Neural progenitor cell (in vitro differentiated cells): ENCODE measurements around the gene IL7R. TPM values are rescaled to one million over a fixed set of nuclear protein-coding genes. Genes with fewer than 3 reads are reported as not detected.
A peak's percentile ranks its signal among the peaks of the same experiment; 100 is the strongest.

Source experiments
- DNase-seq: peaks from one replicate; pipeline ENCODE4 v3.0.0-alpha.2; 2016; ENCODE audit warnings: low spot score
- H2AFZ ChIP-seq: fragments of 200-600 bp; sonication (generic); replicated peaks from 2 replicates; pipeline ENCODE4 v1.6.1; 2016; ENCODE audit warnings: antibody characterized with exemption
- H3F3A ChIP-seq: fragments of 200-600 bp; sonication (generic); 2 replicates; pipeline ENCODE4 v1.6.1; 2016; ENCODE audit warnings: antibody characterized with exemption, low read depth
- H3K27ac ChIP-seq: fragments of 200-600 bp; sonication (generic); 2 replicates; pipeline ENCODE4 v1.5.1; 2016; ENCODE audit warnings: mild to moderate bottlenecking
- H3K27me3 ChIP-seq: fragments of 200-600 bp; sonication (generic); 2 replicates; pipeline ENCODE4 v1.6.1; 2016; ENCODE audit warnings: mild to moderate bottlenecking, moderate library complexity
- H3K36me3 ChIP-seq: fragments of 200-600 bp; sonication (generic); 2 replicates; pipeline ENCODE4 v1.5.1; 2016
- H3K4me1 ChIP-seq: fragments of 200-600 bp; sonication (generic); 2 replicates; pipeline ENCODE4 v1.6.1; 2016; ENCODE audit warnings: mixed run types
- H3K4me2 ChIP-seq: fragments of 200-600 bp; sonication (generic); 2 replicates; pipeline ENCODE4 v1.6.1; 2016
- H3K4me3 ChIP-seq: fragments of 200-600 bp; sonication (generic); 2 replicates; pipeline ENCODE4 v1.5.1; 2016
- H3K79me2 ChIP-seq: fragments of 200-600 bp; sonication (generic); 2 replicates; pipeline ENCODE4 v1.6.1; 2016; ENCODE audit warnings: low read depth
- H3K9ac ChIP-seq: fragments of 200-600 bp; sonication (generic); 2 replicates; pipeline ENCODE4 v1.6.1; 2016
- H3K9me3 ChIP-seq: fragments of 200-600 bp; sonication (generic); 2 replicates; pipeline ENCODE4 v1.5.1; 2016; ENCODE audit warnings: low read depth
- H4K20me1 ChIP-seq: fragments of 200-600 bp; sonication (generic); 2 replicates; pipeline ENCODE4 v1.6.1; 2016; ENCODE audit warnings: low read depth
- H3K27ac Mint-ChIP-seq: 3 replicates; pipeline ENCODE4 v1.8.0; 2021; ENCODE audit warnings: mixed read lengths
- H3K27me3 Mint-ChIP-seq: 2 replicates; pipeline ENCODE4 v1.8.0; 2022; ENCODE audit warnings: low read depth, mild to moderate bottlenecking, inconsistent platforms, moderate library complexity, mixed read lengths; ENCODE audit not compliant: insufficient read depth
- H3K36me3 Mint-ChIP-seq: 3 replicates; pipeline ENCODE4 v1.8.0; 2021; ENCODE audit warnings: mixed read lengths
- H3K4me1 Mint-ChIP-seq: 3 replicates; pipeline ENCODE4 v1.8.0; 2021; ENCODE audit warnings: mixed read lengths
- H3K4me3 Mint-ChIP-seq: 3 replicates; pipeline ENCODE4 v1.8.0; 2021; ENCODE audit warnings: mild to moderate bottlenecking, moderate library complexity, mixed read lengths
- H3K9me3 Mint-ChIP-seq: 3 replicates; pipeline ENCODE4 v1.8.0; 2020; ENCODE audit warnings: mixed read lengths
- CTCF ChIP-seq: fragments of 200-600 bp; sonication (generic); IDR thresholded peaks from 2 replicates; pipeline ENCODE4 v1.5.1; 2017; ENCODE audit warnings: antibody characterized with exemption, mild to moderate bottlenecking
- EZH2 ChIP-seq: fragments of 200-600 bp; sonication (generic); IDR thresholded peaks from 2 replicates; pipeline ENCODE4 v1.6.1; 2017; ENCODE audit warnings: antibody characterized with exemption, mild to moderate bottlenecking, moderate library complexity
- EZH2phosphoT487 ChIP-seq: fragments of 200-600 bp; sonication (generic); IDR thresholded peaks from 2 replicates; pipeline ENCODE4 v1.6.1; 2017; ENCODE audit warnings: antibody characterized with exemption
- total RNA-seq: library from RNA; depleted of rRNA; stranded (reverse); fragments of >200 nt; gene quantifications from 2 replicates; pipeline ENCODE4 v1.2.3, GENCODE V29; 2015; ENCODE audit warnings: low replicate concordance

Gene IL7R
- total RNA-seq, 1 donor from 2014 or later, result not detected

- no peak for DNase-seq
- no peaks in the 10 kb centered on the region for H3F3A ChIP-seq
- H2AFZ ChIP-seq, result no peak overlapping the region
- TF ChIP-seq EZH2phosphoT487, result no peak
- TF ChIP-seq EZH2, result no peak
- TF ChIP-seq CTCF, result no peak
- no peaks in the 10 kb centered on the region for H3K36me3 ChIP-seq
- no peak overlapping the region for H3K4me2 ChIP-seq
- no peaks in the 10 kb centered on the region for H3K9me3 ChIP-seq
- H3K4me3 ChIP-seq, result no peak overlapping the region
- no peaks in the 10 kb centered on the region for H3K27me3 ChIP-seq
- H3K27ac Mint-ChIP-seq, result no peak overlapping the region
- H3K27ac ChIP-seq, result no peak overlapping the region
- peaks cover 2% of the 10 kb centered on the region for H3K4me1 Mint-ChIP-seq
- no peaks in the 10 kb centered on the region for H3K9me3 Mint-ChIP-seq
- H3K79me2 ChIP-seq, result no peaks in the 10 kb centered on the region
- no peaks in the 10 kb centered on the region for H4K20me1 ChIP-seq
- H3K4me1 ChIP-seq, result no peaks in the 10 kb centered on the region
- H3K27me3 Mint-ChIP-seq, result no peaks in the 10 kb centered on the region
- no peak overlapping the region for H3K9ac ChIP-seq
- no peaks in the 10 kb centered on the region for H3K36me3 Mint-ChIP-seq
- no peak overlapping the region for H3K4me3 Mint-ChIP-seq
Measured at GRCh38 chr5:35876454-35876853, 19.8 kb downstream of the IL7R start.

GRCh38 chr5:35876922-35877321 is 20.2 kb downstream of the IL7R start:
- H3K4me1 ChIP-seq, result no peaks in the 10 kb centered on the region
- no peaks in the 10 kb centered on the region for H3K9me3 ChIP-seq
- DNase-seq, result no peak
- no peak overlapping the region for H3K4me2 ChIP-seq
- TF ChIP-seq EZH2phosphoT487, result no peak
- no peak for TF ChIP-seq EZH2
- no peak for TF ChIP-seq CTCF
- Mint-ChIP-seq H3K27me3 (no peaks in the 10 kb centered on the region), H3K4me3 (no peak overlapping the region), H3K27ac (peak overlapping the region; percentile 37), H3K36me3 (no peaks in the 10 kb centered on the region), H3K9me3 (no peaks in the 10 kb centered on the region), H3K4me1 (peaks cover 2% of the 10 kb centered on the region)
- no peak overlapping the region for H3K4me3 ChIP-seq
- H3F3A ChIP-seq, result no peaks in the 10 kb centered on the region
- no peaks in the 10 kb centered on the region for H4K20me1 ChIP-seq
- no peaks in the 10 kb centered on the region for H3K36me3 ChIP-seq
- H3K79me2 ChIP-seq, result no peaks in the 10 kb centered on the region
- H3K27me3 ChIP-seq, result no peaks in the 10 kb centered on the region
- H3K27ac ChIP-seq, result no peak overlapping the region
- H2AFZ ChIP-seq, result no peak overlapping the region
- no peak overlapping the region for H3K9ac ChIP-seq

GRCh38 chr5:35877655-35878054 is 21.0 kb downstream of the IL7R start:
- no peaks in the 10 kb centered on the region for H3K79me2 ChIP-seq
- no peak overlapping the region for H2AFZ ChIP-seq
- no peaks in the 10 kb centered on the region for H3F3A ChIP-seq
- no peaks in the 10 kb centered on the region for H3K4me1 ChIP-seq
- H4K20me1 ChIP-seq, result no peaks in the 10 kb centered on the region
- no peak overlapping the region for H3K4me3 ChIP-seq
- peaks cover 2% of the 10 kb centered on the region for H3K4me1 Mint-ChIP-seq
- H3K27ac Mint-ChIP-seq, result no peak overlapping the region
- no peaks in the 10 kb centered on the region for H3K36me3 ChIP-seq
- H3K27ac ChIP-seq, result no peak overlapping the region
- no peaks in the 10 kb centered on the region for H3K36me3 Mint-ChIP-seq
- TF ChIP-seq EZH2phosphoT487 (no peak), CTCF (no peak), EZH2 (no peak)
- no peaks in the 10 kb centered on the region for H3K27me3 ChIP-seq
- H3K9ac ChIP-seq, result no peak overlapping the region
- H3K4me3 Mint-ChIP-seq, result no peak overlapping the region
- H3K9me3 Mint-ChIP-seq, result no peaks in the 10 kb centered on the region
- DNase-seq, result no peak
- no peaks in the 10 kb centered on the region for H3K9me3 ChIP-seq
- no peak overlapping the region for H3K4me2 ChIP-seq
- H3K27me3 Mint-ChIP-seq, result no peaks in the 10 kb centered on the region

GRCh38 chr5:35878079-35878478 is 21.4 kb downstream of the IL7R start:
- no peak for DNase-seq
- Histone ChIP-seq H3K4me1 (no peaks in the 10 kb centered on the region), H4K20me1 (no peaks in the 10 kb centered on the region), H3K27me3 (no peaks in the 10 kb centered on the region), H3K9me3 (no peaks in the 10 kb centered on the region), H3K4me2 (no peak overlapping the region), H3K79me2 (no peaks in the 10 kb centered on the region), H3K9ac (no peak overlapping the region), H3K36me3 (no peaks in the 10 kb centered on the region), H3K4me3 (no peak overlapping the region), H2AFZ (no peak overlapping the region), H3F3A (no peaks in the 10 kb centered on the region), H3K27ac (no peak overlapping the region)
- Mint-ChIP-seq H3K36me3 (no peaks in the 10 kb centered on the region), H3K4me1 (peaks cover 2% of the 10 kb centered on the region), H3K27me3 (no peaks in the 10 kb centered on the region), H3K9me3 (no peaks in the 10 kb centered on the region), H3K27ac (no peak overlapping the region), H3K4me3 (no peak overlapping the region)
- no peak for TF ChIP-seq CTCF
- TF ChIP-seq EZH2phosphoT487, result no peak
- TF ChIP-seq EZH2, result no peak
